HepG2 (cell line): Measurements from ENCODE around the gene WDR83. TPM values are rescaled to one million over a fixed set of nuclear protein-coding genes. Genes with fewer than 3 reads are reported as not detected.

ENCODE experiments used
- ATF5 ChIP-seq: sonication (generic); formaldehyde crosslinking; IDR thresholded peaks from 2 replicates; pipeline ENCODE4 v1.4.0; 2020; ENCODE audit warnings: mild to moderate bottlenecking, low read depth, missing genetic modification reagents
- BHLHE40 ChIP-seq: IDR thresholded peaks from 2 replicates; pipeline ENCODE4 v1.6.1; 2011; ENCODE audit warnings: low read length, improper control_type of control experiment
- CREM ChIP-seq, 2 experiments: sonication (generic) in 1 of 2; formaldehyde crosslinking in 1 of 2; IDR thresholded peaks; 2 replicates each; pipeline versions ENCODE4 v1.4.0 to v1.6.1; 2016 to 2020; ENCODE audit warnings: antibody characterized with exemption in 1 of 2, mild to moderate bottlenecking in 1 of 2, missing genetic modification reagents in 1 of 2
- DNMT3B ChIP-seq: conservative IDR thresholded peaks from 2 replicates; pipeline ENCODE4 v1.6.1; 2016; ENCODE audit warnings: missing biosample characterization, control low read depth
- IRF2 ChIP-seq: IDR thresholded peaks from 2 replicates; pipeline ENCODE4 v1.6.1; 2018; ENCODE audit warnings: missing genetic modification reagents, missing compliant biosample characterization
- NRL ChIP-seq: sonication (generic); formaldehyde crosslinking; IDR thresholded peaks from 2 replicates; pipeline ENCODE4 v1.5.0; 2020; ENCODE audit warnings: missing genetic modification reagents, mild to moderate bottlenecking, moderate library complexity, borderline replicate concordance
- PCBP1 ChIP-seq: fragments of 200-400 bp; formaldehyde crosslinking; IDR thresholded peaks from 2 replicates; pipeline ENCODE4 v1.6.1; 2017; ENCODE audit warnings: mild to moderate bottlenecking, low read depth, low read length, borderline replicate concordance
- REST ChIP-seq, 2 experiments: IDR thresholded peaks; 2 replicates each; pipeline ENCODE4 v1.6.1; 2011 to 2012; ENCODE audit warnings: low read length in 2 of 2, borderline replicate concordance in 1 of 2, low read depth in 1 of 2, mild to moderate bottlenecking in 1 of 2, moderate library complexity in 1 of 2
- RFX5 ChIP-seq: IDR thresholded peaks from 2 replicates; pipeline ENCODE4 v1.6.1; 2011; ENCODE audit warnings: low read depth, low read length, improper control_type of control experiment
- SAP130 ChIP-seq: IDR thresholded peaks from 2 replicates; pipeline ENCODE4 v1.6.1; 2016; ENCODE audit warnings: low read depth
- YEATS4 ChIP-seq: sonication (generic); formaldehyde crosslinking; IDR thresholded peaks from 2 replicates; pipeline ENCODE4 v1.4.0; 2020; ENCODE audit warnings: missing genetic modification reagents, borderline replicate concordance
- ZFY ChIP-seq: sonication (generic); formaldehyde crosslinking; IDR thresholded peaks from 2 replicates; pipeline ENCODE4 v1.4.0; 2020; ENCODE audit warnings: missing genetic modification reagents
- ZGPAT ChIP-seq: IDR thresholded peaks from 2 replicates; pipeline ENCODE4 v1.6.1; 2016; ENCODE audit warnings: mild to moderate bottlenecking
- ZNF224 ChIP-seq: sonication (generic); formaldehyde crosslinking; IDR thresholded peaks from 2 replicates; pipeline ENCODE4 v1.5.0; 2020; ENCODE audit warnings: mild to moderate bottlenecking, missing genetic modification reagents
- ZNF335 ChIP-seq: sonication (generic); formaldehyde crosslinking; IDR thresholded peaks from 2 replicates; pipeline ENCODE4 v1.4.0; 2020; ENCODE audit warnings: missing genetic modification reagents
- ZNF747 ChIP-seq: sonication (generic); formaldehyde crosslinking; IDR thresholded peaks from 2 replicates; pipeline ENCODE4 v1.8.1; 2023; ENCODE audit warnings: missing genetic modification reagents, mild to moderate bottlenecking, borderline replicate concordance
- ZNF800 ChIP-seq: sonication (generic); formaldehyde crosslinking; IDR thresholded peaks from 2 replicates; pipeline ENCODE4 v1.4.0; 2020; ENCODE audit warnings: missing genetic modification reagents
- polyA plus RNA-seq, 8 experiments: library from polyadenylated mRNA; depleted of rRNA in 3 of 8; stranded (reverse) in 7 of 8; unstranded in 1 of 8; fragments of >200 nt; fragmentation: Illumina TruSeq in 4 of 8; extraction: Trizol in 4 of 8; gene quantifications; 2 replicates each; pipeline versions ENCODE4 v1.2.1 to v1.2.3, GENCODE V29; 2011 to 2016; ENCODE audit warnings: low read depth in 4 of 8, missing spikeins in 1 of 8, mixed read lengths in 1 of 8; ENCODE audit not compliant: insufficient read depth in 1 of 8
- total RNA-seq, 5 experiments: library from RNA; depleted of rRNA; stranded (reverse); fragments of >200 nt; fragmentation: Illumina TruSeq; extraction: Trizol; gene quantifications; 2 replicates each; pipeline ENCODE4 v1.2.3, GENCODE V29; 2016; ENCODE audit warnings: low read depth in 1 of 5

WDR83 gene
- total and polyA plus RNA-seq, 2 of the 13 experiments (the other 11 are each of a cell fraction or from before 2014, with no cell fraction given) = 4.5 to 10.7 TPM

- TF ChIP-seq ZNF335 (CRISPR knock-in tag) (peak; percentile 83), ZGPAT (CRISPR knock-in tag) (peak; percentile 29; the same call in 1 of the 2 replicates), DNMT3B (CRISPR knock-in tag) (0 out of 2 replicates have a peak, but pooled peaks have one; percentile 45), NRL (CRISPR knock-in tag) (0 out of 2 replicates have a peak, but pooled peaks have one; percentile 65), YEATS4 (CRISPR knock-in tag) (peak; percentile 83), ZFY (CRISPR knock-in tag) (peak; percentile 85), RFX5 (no peak), REST (IDR thresholded peaks at IDR 0.05; ENCODE audit: borderline replicate concordance in 1 of 2, low read depth in 1 of 2, low read length in 2 of 2) (peak in 1 of 2 experiments; percentile 12; a peak in 1 of 4 replicates), BHLHE40 (peak; percentile 81), SAP130 (CRISPR knock-in tag) (peak; percentile 89), CREM (IDR thresholded peaks at IDR 0.05) (peak; percentile 78; the same call in 1 of the 2 replicates), CREM (CRISPR knock-in tag; IDR thresholded peaks at IDR 0.05) (no peak), PCBP1 (0 out of 2 replicates have a peak, but pooled peaks have one; percentile 25), ZNF224 (CRISPR knock-in tag) (no peak; the same call in 1 of the 2 replicates), IRF2 (CRISPR knock-in tag) (peak; percentile 61; the same call in 1 of the 2 replicates), ATF5 (CRISPR knock-in tag) (no peak), ZNF800 (CRISPR knock-in tag) (peak; percentile 27; the same call in 1 of the 2 replicates), ZNF747 (CRISPR knock-in tag) (peak; percentile 44; the same call in 1 of the 2 replicates)
Measured at GRCh38 chr19:12723641-12724426, 57.2 kb downstream of the WDR83 start, which contains the start of gene TNPO2 (continued).
